HG03575 (cell line): ENCODE data around the gene TMEM214.

Source experiments
- ATAC-seq: cut with Tn5 transposase; IDR thresholded peaks from one replicate; pipeline ENCODE4 v1.9.1; 2021; ENCODE audit not compliant: unreplicated experiment, insufficient number of reproducible peaks, low FRiP score; ENCODE audit errors: extremely low read depth

The TMEM214 gene

DNA sequence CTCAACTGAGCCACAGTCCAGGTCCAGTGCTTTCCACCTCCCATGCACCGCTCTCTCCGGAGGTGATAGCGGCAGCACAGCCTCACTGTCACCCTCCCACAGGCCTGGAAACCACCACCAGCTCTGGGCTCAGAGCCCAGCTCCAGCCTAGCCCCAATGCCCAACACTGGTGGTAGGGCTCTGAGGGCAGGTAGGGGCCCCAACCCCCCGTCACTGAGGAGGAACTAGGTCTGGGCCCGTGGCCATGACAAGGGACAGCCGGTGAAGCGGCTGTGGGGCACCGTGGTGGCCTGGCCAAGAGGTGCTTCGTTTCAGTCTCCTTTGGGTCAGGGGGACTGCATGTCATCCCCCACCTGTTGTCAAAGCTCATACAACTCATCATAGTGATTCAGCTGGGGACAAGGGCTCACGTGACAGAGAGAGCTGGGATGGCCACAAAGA, 5.5 kb upstream of the TMEM214 start:
- ATAC-seq, result no peak

GRCh38 chr2:27029051-27029450, 3.7 kb upstream of the TMEM214 start:
- no peak for ATAC-seq

DNA sequence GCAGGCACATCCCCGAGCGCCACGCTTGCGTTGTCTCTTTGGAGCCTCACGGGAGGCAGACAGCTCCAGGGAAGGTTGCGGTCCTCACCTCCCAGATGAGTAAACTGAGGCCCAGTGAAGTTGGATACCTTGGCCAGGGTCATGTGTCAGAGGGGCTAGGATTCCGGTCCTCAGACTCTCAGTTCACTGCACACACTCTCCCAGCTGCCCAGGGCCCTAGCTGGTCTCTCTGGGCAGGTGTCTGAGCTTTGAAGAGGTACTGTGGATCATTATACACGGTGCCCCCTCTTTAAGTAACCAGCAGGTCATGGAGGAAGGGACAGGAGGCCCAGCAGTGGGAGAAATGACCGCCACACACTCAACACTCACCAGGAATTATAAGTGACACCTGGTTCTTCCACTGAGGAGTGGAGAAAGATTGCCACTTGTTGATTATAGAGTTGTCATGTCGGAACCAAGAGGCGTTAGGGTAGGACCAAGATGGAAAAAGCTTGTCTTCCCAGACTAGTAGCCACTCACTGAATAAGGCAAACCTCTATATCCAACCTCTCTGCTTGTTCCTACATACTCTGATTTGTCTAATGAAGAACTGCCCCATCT, 588 bp downstream of the TMEM214 start:
- ATAC-seq, result no peak

DNA sequence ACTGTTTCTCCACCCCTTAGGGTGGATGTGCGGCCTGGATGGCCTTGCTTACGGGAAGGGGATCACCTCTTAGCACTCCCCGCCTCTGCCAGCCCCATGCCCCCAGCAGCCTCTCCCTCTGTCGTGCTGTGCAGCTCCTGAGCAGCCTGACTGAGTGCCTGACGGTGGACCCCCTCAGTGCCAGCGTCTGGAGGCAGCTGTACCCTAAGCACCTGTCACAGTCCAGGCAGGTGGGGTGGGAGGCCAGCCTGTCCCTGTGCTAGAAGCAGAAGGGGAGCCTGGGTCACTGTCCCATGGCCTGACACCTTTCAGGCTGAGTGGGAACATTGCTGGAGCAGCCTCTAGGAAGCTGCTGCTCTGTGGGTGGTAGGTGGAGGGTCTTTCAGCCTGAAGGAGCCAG, 5.2 kb downstream of the TMEM214 start:
- no peak for ATAC-seq

DNA sequence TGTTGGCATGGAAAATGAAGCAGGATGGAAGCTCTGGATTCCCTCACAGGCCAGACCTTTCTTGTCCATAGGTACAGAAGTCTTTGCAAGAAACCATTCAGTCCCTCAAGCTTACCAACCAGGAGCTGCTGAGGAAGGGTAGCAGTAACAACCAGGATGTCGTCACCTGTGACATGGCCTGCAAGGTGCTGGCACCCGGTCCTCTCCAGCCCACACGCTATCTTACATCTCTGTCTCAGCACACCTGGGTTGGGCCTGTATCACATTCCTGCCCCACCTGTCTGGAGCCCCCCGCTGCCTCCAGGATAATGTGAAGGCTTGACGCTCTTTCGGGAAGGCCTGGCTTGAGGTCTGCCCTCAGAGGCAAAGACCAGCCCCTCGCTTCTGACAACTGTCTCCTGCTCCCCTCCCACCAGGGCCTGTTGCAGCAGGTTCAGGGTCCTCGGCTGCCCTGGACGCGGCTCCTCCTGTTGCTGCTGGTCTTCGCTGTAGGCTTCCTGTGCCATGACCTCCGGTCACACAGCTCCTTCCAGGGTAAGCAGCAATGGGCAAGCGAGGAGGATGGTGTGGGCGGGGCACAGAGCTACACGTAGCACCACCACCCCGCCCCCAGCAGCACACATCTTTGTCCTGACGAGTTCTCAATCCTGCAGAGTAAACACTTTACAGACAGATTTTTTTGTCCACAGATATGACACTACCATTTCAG, 6.0 kb downstream of the TMEM214 start:
- no peak for ATAC-seq

GRCh38 chr2:27039426-27039825, 6.7 kb downstream of the TMEM214 start:
- ATAC-seq, result no peak

DNA sequence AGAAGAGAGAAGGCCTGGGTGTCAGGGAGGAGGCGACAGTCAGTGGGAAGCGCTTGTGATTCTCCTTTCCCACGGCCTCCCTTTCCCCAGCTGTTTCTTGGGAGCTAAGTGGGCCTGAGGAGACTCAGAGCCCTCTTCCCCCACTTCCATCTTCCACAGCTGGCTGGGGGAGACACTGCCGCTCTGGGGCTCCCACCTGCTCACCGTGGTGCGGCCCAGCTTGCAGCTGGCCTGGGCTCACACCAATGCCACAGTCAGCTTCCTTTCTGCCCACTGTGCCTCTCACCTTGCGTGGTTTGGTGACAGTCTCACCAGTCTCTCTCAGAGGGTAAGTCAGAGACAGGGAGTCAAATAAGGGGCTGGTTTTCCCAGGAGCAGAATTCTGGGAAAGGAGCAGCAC, 7.1 kb downstream of the TMEM214 start:
- no peak for ATAC-seq

DNA sequence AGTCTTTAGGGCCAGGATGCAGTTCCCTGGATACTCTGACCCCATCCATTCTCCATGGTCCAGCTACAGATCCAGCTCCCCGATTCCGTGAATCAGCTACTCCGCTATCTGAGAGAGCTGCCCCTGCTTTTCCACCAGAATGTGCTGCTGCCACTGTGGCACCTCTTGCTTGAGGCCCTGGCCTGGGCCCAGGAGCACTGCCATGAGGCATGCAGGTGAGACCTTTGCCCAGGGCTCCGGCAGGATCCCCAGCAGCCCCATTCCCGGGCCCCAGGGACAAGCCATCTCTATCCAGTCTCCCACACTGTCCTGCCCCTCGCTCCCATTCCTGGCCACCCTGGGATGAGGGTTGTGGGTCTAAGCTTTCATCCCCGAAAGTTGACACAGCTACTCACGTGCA, 7.5 kb downstream of the TMEM214 start:
- no peak for ATAC-seq

- ATAC-seq, result no peak
These were observed 9.0 kb downstream of the TMEM214 start for GRCh38 chr2:27041752-27042151.

DNA sequence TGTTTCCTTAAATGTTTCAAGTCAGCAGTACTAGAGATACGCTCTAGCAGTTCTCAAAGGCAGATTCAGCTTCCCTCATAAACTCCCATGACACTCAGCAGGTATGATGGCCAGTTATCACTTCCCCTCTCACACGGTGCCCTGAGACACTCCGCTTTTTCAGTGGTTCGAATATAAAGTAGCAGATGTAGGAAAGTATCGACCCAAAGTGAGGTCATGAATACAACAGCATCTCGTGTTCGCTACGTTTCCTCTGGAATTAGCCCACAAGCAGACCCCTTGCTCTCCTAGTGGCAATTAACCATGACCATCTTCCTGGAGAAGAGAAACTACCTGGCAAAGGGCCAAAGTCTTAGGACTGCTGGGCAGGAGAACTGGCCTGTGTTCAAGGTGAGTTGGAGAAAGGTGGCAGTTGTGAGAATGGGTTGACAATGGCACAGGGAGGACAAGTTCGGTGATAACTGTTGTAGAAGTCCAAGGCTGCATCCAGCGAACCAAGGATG, 9.4 kb downstream of the TMEM214 start:
- ATAC-seq, result no peak

- ATAC-seq, result no peak
These were observed 10.3 kb downstream of the TMEM214 start for GRCh38 chr2:27042985-27043634.

- no peak for ATAC-seq
These were observed 16.9 kb downstream of the TMEM214 start for GRCh38 chr2:27049422-27050280.

- ATAC-seq, result peak; percentile 33
These were observed 17.7 kb downstream of the TMEM214 start for GRCh38 chr2:27050281-27050995.

GRCh38 chr2:27050996-27051901, 18.5 kb downstream of the TMEM214 start, which contains the start of gene AGBL5:
AGBL5 (plus strand) TSS chr2:27051668; CDS start chr2:27052959, 1,291 bp downstream.
- ATAC-seq, result peak; percentile 51

DNA sequence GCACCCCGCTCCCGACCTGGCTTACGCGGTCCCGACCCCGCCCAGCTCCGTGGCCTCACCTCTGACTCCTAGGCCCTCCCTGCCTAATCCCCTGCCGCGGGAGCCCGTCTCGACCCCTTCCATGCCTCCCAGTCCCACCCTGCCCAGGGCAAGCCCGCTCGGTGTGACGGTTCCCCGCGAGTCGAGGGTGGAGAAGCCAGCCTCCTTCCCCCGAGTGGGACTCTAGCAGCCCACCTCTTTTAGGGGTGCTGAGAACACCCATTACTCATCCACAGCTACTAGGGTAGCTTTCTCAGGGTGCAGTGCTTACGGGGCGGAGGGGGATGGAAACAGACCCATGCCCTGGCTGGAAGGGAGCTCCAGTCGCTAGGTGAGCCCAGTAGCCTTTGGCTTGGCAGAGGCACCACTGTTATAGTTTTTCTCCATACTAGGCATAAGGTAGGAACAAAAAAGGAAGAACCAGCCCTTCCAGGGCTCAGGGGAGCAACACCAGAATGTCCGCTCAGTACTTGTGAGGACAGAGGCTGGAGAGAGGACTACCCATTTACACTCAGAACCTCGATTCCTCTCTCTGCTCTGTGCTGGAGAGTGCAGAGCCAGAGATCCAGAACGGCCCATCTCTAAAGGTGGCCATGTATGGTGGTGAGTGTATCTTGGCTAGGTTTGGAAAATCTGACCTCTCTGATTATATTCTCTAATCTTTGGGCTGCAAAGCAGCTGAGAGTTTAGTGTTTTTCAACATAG, 19.3 kb downstream of the TMEM214 start:
- ATAC-seq, result no peak

DNA sequence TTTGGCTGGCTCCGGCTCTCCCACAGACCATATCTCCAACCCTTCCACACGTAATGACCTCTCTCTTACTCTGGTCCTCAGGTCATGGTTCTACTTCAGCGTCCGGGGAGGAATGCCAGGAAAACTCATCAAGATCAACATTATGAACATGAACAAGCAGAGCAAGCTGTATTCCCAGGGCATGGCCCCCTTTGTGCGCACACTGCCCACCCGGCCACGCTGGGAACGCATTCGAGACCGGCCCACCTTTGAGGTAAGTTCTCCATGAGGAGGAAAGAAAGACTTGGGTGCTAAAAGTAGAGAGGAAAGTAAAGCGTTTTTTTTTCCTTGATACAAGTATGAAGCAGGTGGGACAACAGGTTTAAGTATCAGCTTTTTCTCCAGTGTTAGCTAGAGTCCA, 20.6 kb downstream of the TMEM214 start:
- ATAC-seq, result no peak

DNA sequence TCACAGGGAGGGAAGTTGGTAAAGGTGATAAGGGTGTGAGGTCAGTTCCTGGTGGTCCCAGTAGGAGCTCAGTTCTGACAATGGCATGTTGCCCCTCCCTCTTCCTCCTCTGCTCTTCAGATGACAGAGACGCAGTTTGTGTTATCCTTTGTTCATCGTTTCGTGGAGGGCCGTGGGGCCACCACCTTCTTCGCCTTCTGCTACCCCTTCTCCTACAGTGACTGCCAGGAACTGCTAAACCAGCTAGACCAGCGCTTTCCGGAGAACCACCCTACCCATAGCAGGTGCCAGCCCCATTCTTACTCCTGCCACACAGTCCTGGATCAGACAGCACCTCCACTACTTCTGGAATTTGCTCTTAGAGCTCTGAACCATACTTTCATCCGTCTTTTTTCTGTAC, 21.0 kb downstream of the TMEM214 start:
- no peak for ATAC-seq
